Mammary epithelial cell (primary cell): Measurements from ENCODE around the gene KRTAP5-7.

Source experiments
- CTCF ChIP-seq, 2 donors: IDR thresholded peaks in 1 of 2; conservative IDR thresholded peaks in 1 of 2; 2 replicates each; pipeline ENCODE4 v1.5.1; 2011 to 2012; ENCODE audit warnings: inconsistent platforms in 2 of 2, low read length in 2 of 2, mild to moderate bottlenecking in 2 of 2, control low read depth in 1 of 2, low read depth in 1 of 2; ENCODE audit not compliant: insufficient read depth in 1 of 2; ENCODE audit errors: extremely low read depth in 1 of 2
- EZH2 ChIP-seq: IDR thresholded peaks from 2 replicates; pipeline ENCODE4 v1.6.1; 2012; ENCODE audit warnings: low read length, inconsistent platforms, borderline replicate concordance

GRCh38 chr11:71555508-71555907 lies 28.4 kb downstream of the KRTAP5-7 start:
- TF ChIP-seq CTCF (conservative IDR thresholded peaks at IDR 0.05 in 1 of 2, IDR thresholded peaks at IDR 0.05 in 1 of 2; ENCODE audit: extremely low read depth in 1 of 2, insufficient read depth in 1 of 2, low read depth in 1 of 2, low read length in 2 of 2), result no peak
- no peak for TF ChIP-seq EZH2
